GM18951 (cell line): ENCODE results near the gene RBM8A.

Experiments
- POLR2A ChIP-seq: IDR thresholded peaks from 4 replicates; pipeline ENCODE4 v1.6.1; 2011; ENCODE audit warnings: mild to moderate bottlenecking; ENCODE audit not compliant: insufficient read length, insufficient read depth; ENCODE audit errors: extremely low read depth
- in situ Hi-C: fragments of 300-500 bp; cut with MboI; formaldehyde crosslinking; loops from one replicate; pipeline ENCODE4 v1.12.0; 2022; ENCODE audit warnings: low sequenced_read_pairs, mixed read lengths, inconsistent platforms; ENCODE audit not compliant: unreplicated experiment

The RBM8A gene

DNA sequence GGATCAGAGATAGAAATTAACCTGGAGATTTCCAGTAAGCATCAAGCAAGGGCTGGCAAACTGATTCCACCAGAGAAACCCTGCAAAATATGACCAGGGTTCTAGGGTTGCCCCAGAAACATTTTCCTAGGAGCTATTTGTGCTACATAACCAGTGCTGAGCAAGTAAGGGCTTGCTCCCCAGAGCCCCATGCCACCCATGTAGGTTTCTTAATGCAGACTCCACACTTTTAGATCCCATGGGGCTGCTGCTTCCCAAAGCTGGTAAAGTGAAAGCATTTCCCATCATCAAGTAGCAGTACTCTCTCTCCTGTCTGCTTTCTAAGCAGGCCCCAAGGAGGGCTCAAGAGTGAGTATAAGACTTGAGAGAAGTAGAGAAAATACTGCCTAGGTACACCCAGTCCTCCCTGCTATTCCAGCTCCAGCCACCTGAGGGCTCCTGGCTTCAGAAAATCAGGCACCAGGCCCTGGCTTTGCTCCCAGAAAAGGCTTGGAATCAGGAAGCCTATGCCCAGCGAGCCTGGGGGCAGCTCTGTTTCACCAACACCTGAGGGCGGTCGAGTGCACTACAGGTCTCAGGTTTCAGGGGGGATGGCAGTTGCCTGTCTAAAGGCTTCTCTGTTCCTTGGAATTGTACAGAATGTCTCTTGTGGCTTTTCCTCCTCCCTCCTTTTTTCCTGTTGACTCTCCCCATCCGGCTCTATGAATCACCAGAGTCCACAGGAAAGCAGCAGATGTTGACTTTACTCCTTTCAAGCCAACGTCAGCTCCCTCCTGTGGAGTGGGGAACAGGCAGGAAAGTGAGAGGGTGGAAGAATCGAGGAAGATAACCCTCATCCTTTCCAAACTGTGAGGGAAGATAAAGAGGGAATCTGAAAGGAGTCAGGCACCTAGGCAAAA lies 35.4 kb downstream of the RBM8A start:
- no peak for TF ChIP-seq POLR2A
- in situ Hi-C loops: no loop called here

DNA sequence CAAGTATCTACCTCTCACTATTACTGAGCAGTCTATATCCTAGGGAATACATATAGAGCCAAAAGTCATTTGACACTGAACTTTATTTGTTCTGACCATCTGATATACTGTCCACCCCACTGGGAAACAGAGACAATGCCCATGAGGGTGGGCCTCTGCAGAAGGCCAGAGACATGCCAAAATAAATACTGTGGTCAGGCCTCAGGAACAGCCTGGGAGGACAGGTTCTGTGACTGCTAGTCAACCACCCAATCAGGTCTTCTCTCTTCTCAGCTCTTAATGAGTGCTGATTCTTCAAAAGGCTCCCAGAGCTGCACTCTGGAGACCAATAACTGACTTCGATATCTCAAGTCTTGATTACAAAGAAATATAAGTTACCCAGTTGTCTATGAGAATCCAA lies 36.1 kb downstream of the RBM8A start:
- in situ Hi-C loops: no loop called here
- no peak for TF ChIP-seq POLR2A

DNA sequence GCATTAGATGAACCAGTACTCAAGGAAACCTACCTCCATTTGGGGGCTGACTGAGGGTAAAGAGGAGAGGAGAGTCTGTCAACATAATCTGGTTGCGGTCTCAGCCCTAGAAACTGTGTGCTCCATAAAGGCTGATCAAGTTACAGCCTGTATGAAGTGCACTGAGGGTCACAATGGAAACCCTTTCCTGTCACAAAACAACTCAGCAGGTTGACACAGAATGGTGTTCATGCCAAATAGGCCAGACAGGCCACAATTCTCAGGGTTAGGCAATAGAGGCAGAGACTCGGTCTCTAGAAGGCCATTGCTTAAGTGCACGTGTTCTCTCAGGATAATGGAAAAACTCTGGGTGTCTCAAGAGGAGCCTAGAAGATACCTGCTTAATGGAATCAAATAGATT lies 37.6 kb downstream of the RBM8A start:
- in situ Hi-C loops: no loop called here
- TF ChIP-seq POLR2A: no peak

DNA sequence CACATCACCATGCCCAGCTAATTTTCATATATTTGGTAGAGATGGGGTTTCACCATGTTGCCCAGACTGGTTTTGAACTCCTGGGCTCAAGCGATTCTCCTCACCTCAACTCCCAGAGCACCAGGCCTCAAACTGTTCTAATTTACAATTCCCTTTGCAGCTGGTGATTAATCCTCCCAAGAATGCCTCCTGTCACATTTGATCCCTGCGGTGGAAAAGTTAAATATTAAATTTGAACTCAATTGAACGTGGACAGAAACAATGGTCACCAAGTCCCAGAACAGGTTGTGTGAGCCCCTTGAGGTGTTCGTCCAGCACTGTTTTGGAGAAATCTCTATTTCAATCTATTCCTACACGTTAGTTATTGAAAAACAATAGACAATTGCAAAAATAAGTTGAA lies 39.7 kb downstream of the RBM8A start:
- no peak for TF ChIP-seq POLR2A
- in situ Hi-C loops: no loop called here

DNA sequence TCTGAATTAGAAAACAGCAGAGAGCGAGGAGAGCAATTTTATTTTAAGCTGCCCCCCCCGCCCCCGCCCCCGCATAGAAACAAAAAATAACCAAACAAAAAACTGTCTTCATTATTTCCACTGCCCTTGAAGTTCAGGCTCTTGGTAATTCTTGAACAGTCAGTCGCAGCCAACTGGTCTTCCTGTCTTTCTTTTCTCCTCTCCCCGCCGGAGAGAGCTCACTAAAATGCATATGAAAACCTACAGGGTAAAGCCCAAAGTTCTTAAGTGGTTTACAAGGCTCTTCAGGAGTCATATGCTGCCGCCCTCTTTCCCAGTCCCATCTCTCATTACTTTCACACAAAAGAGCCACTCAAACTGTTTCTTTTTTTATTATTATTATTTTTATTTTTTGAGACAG lies 40.5 kb downstream of the RBM8A start:
- in situ Hi-C loops: no loop called here
- no peak for TF ChIP-seq POLR2A

DNA sequence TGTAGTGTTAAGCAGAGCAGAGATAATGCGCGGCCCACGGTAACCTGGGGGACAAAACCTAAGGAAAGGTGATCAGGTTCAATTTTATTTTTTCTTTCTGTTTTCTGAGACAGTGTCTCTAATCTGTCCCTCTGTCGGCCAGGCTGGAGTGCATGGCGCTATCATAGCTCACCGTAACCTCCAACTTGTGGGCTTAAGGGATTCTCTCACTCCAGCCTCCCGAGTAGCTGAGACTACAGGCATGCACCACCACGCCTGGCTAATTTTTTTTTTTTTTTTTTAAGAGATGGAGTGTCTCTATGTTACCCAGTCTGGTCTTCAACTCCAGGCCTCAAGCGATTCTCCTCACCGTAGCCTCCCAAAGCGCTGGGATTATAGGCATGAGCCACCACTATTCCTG lies 40.9 kb downstream of the RBM8A start:
- TF ChIP-seq POLR2A: no peak
- in situ Hi-C loops: no loop called here

DNA sequence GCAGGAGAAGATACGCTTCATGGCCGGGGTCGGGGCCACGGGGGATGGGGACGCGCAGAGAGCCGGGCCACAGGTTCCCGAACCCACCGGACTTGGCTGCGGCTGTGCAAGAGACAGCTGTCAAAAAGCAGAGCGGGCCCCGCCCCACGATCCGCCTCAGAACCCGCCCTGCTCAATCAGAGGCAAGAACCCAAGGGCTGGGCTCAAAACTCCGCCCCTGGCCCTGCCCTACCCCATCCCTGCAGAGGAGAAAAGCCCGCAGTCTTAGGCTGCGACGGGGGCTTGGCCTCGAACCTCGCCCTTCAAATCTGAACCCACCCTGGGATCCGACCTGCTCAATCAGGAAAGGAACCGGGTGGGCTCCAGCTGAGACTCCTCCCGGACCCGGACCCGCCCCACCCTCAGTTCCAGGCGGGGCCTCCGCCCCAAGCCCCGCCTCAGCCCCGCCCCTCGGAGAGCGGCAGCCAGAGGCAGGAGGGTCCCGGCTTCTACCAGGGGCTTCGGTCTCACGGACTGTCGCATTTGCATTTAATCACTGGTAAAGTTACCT lies 41.5 kb downstream of the RBM8A start, which contains the start of gene ANKRD35:
TSS of gene ANKRD35 (minus strand) at position 129 of the 550 bp plus-strand sequence. CDS start at position 21, 108 bp downstream.
- no peak for TF ChIP-seq POLR2A
- in situ Hi-C loops: no loop called here

DNA sequence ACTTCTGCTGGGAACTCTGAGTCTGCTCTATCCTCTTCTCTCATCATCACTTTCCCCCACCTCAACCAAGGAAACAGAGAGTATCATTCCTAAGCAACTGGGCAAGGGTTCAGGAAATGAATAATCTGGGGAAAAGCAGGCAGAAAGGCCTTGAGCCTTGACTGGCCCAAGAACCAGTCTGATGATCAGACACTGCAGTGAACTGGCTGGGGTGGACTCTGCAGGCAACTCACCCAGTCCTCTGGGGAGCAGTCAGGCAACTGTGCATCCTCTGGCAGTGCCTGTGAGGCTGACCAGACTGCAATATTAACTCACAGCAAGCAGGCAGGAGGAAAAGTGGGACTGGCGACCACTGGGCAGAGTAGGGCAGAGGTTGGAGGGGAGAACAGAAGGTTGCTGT lies 42.6 kb downstream of the RBM8A start:
- in situ Hi-C loops: no loop called here
- TF ChIP-seq POLR2A: no peak

DNA sequence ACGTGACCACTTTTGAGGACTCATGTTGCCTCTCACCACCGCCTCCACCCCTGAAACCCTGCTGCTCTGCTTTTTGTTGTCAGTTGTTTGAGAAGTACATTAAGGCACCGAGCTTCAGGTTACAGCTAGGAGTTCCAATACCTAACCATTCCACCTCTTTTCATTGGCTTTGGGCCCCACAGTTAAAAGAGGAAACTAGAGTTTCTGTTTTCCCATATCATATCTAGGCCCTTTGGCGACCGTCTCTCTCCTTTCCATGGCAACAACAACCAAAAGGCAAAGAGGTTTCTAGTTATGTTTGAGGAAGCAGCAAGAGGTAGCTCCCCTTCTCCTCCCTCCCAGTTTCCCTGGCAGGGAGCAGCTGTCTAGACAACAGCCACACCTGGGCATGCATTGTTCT lies 47.5 kb downstream of the RBM8A start:
- in situ Hi-C loops: no loop called here
- TF ChIP-seq POLR2A: no peak

DNA sequence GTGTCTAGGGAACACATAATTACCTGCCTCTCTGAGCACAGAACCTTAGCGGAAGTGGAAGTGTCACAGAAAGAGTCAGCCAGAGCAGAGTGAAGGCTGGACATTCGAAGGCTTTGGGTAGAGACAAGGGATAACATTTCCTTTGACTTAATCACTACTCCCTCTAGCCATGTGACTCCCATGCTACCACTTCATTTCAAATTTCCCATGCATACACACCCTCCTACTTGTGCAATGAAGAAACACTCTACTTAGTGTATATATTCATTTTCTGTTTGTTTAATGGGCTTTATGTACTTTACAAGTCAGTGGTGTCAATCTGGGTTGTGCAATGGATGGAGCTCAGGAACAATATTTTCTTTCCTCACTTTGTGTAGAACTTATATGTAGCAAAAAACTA lies 48.6 kb downstream of the RBM8A start:
- TF ChIP-seq POLR2A: no peak
- in situ Hi-C loops: no loop called here

DNA sequence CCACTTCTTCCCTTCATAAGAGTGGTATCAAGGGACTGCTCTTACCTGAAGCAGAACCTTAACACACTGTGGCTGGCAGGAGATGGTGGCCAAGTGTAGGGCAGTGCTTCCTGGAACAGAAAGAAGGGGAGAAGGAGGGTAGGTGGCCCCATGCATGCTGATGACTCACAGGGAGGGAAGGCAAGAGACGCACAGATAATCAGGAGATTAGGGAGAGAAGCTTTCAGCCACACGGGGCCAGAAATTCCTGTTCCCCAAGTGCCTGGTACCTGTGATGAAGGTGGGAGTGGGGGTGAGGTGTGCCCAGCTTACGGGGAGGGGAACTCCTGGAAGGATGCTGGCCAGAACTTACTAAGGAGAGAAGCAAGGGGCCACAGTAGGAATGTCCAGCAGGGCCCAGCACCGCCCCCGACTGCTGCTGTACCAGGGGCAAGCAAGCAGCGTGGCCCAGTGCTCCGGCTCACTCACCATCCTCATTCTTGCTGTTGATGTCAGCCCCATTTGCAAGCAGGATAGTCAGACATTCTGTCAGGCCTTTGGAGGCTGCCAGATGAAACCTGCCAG lies 49.3 kb downstream of the RBM8A start:
- in situ Hi-C loops: no loop called here

DNA sequence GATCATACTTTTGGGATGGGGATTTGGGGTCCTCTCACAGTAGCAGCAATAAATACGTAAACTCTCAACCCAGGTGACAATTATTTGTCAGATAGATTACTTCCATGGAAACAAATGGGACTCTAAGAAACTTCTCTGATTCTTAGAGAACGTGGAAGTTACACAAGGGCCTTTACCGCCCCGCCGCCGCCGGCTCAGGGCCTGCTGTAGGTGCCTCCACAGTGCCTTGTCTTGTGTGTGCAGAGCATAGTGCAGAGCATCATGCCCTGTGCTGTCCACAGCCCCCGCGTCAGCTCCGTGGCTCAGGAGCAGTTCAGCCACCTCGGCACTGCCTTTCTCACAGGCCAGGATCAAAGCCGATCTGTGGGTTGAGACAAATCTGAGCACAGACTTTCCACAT lies 52.6 kb downstream of the RBM8A start:
- TF ChIP-seq POLR2A: no peak
- in situ Hi-C loops: no loop called here

More for the DNA sequence above, 49.3 kb downstream of the RBM8A start:
- TF ChIP-seq POLR2A: no peak

DNA sequence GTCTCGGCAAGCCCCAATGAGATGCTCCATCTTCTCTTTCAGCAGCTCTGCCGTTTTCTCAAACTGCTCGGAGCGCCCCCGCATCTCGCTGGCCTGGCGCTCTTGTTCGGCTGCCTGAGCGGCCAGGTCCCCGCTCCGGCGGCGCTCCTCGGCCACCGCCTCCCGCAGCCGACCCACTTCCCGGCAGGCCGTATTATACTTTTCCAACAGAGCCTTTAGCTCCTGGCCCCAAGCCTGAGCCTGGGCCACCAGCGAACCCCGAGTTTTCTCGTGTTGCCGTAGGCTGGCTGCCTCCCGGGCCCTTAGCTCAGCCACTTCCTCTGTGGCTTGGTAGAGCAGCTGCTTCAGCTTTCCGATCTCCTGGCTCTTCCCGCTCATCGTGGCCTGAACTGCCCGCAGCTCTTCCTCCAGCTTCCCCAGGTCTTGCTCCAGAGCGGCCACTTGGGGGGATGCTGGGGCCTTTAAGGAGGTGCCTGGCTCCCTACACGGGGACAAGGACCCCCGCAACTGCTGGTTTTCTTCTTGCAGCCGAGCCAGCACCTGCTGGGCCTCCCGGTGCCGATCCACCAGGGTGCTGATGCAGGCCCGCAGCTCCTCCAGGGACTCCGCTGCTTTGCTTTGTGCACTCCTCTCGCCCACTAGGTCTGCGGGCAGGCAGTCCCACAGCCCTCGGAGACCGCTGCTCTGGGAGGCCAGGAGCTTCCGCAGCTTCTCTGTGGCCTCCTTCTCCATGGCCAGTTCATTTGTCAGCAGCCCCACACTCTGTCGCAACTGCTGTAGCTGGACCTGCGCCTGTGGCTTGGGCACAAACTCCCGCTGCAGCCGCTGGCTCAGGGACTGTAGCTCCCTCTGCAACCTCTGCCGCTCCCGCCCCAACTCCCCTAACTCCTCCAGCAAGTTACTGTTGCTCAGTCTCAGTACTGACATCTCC lies 55.0 kb downstream of the RBM8A start:
- TF ChIP-seq POLR2A: no peak
- in situ Hi-C loops: no loop called here
